Osteoblast (primary cell): ENCODE results near the gene TTN. TPM values are rescaled to one million over a fixed set of nuclear protein-coding genes. Genes with fewer than 3 reads are reported as not detected.
"Not testable (repeated sequence)": the region's sequence is repeated elsewhere in the genome, so short reads cannot be mapped to it uniquely, and the experiment has no call there.

ENCODE experiments used
- DNase-seq: peaks from one replicate; pipeline ENCODE4 v3.0.0; 2011; ENCODE audit warnings: low spot score, mixed read lengths; ENCODE audit not compliant: insufficient read length; ENCODE audit errors: missing footprints
- H2AFZ ChIP-seq: 2 replicates; pipeline ENCODE4 v1.6.0; 2011; ENCODE audit warnings: mild to moderate bottlenecking, low read length
- H3K27ac ChIP-seq: 2 replicates; pipeline ENCODE4 v1.5.1; 2011; ENCODE audit warnings: mild to moderate bottlenecking, low read depth, low read length, moderate library complexity
- H3K27me3 ChIP-seq: 2 replicates; pipeline ENCODE4 v1.6.0; 2012; ENCODE audit warnings: mild to moderate bottlenecking, control low read depth, inconsistent platforms, low read length, moderate library complexity; ENCODE audit not compliant: insufficient read depth
- H3K36me3 ChIP-seq: 2 replicates; pipeline ENCODE4 v1.5.1; 2011; ENCODE audit warnings: mild to moderate bottlenecking, low read length, control low read depth, moderate library complexity; ENCODE audit not compliant: insufficient read depth
- H3K4me1 ChIP-seq: 2 replicates; pipeline ENCODE4 v1.5.1; 2011; ENCODE audit warnings: mild to moderate bottlenecking, low read length, control low read depth, moderate library complexity; ENCODE audit not compliant: insufficient read depth
- H3K4me2 ChIP-seq: 2 replicates; pipeline ENCODE4 v1.6.0; 2011; ENCODE audit warnings: mild to moderate bottlenecking, low read length; ENCODE audit not compliant: insufficient read depth
- H3K4me3 ChIP-seq: fragments of 200-600 bp; sonication (generic); 3 replicates; pipeline ENCODE4 v1.5.1; 2012; ENCODE audit warnings: mild to moderate bottlenecking, low read length, inconsistent platforms; ENCODE audit not compliant: insufficient read depth
- H3K79me2 ChIP-seq: 2 replicates; pipeline ENCODE4 v1.6.0; 2012; ENCODE audit warnings: mild to moderate bottlenecking, low read length, control low read depth, inconsistent platforms; ENCODE audit not compliant: insufficient read depth
- H3K9me3 ChIP-seq: 2 replicates; pipeline ENCODE4 v1.5.1; 2011; ENCODE audit warnings: low read depth, low read length, control low read depth
- H4K20me1 ChIP-seq: 2 replicates; pipeline ENCODE4 v1.6.0; 2012; ENCODE audit warnings: mild to moderate bottlenecking, low read length, control low read depth; ENCODE audit not compliant: insufficient read depth
- CTCF ChIP-seq: IDR thresholded peaks from 2 replicates; pipeline ENCODE4 v1.5.1; 2011; ENCODE audit warnings: mild to moderate bottlenecking, low read depth, low read length, moderate library complexity; ENCODE audit errors: extremely low read depth
- total RNA-seq: library from RNA; depleted of rRNA; stranded (reverse); fragments of >200 nt; gene quantifications from 2 replicates; pipeline ENCODE4 v1.2.3, GENCODE V29; 2012

Gene TTN
- total RNA-seq, 1 donor, result under 0.01 TPM

GRCh38 chr2:178666458-178666857, 140.8 kb downstream of the TTN start:
- Histone ChIP-seq H3K9me3 (no peaks in the 10 kb centered on the region), H4K20me1 (no peaks in the 10 kb centered on the region), H3K27me3 (no peaks in the 10 kb centered on the region), H3K4me1 (no peaks in the 10 kb centered on the region), H3K4me2 (no peak overlapping the region), H3K79me2 (no peaks in the 10 kb centered on the region), H2AFZ (no peak overlapping the region), H3K27ac (no peak overlapping the region), H3K4me3 (no peak overlapping the region), H3K36me3 (no peaks in the 10 kb centered on the region)
- no peak for DNase-seq
- no peak for TF ChIP-seq CTCF

- H3K4me3 ChIP-seq, H3K79me2 ChIP-seq, H4K20me1 ChIP-seq, H2AFZ ChIP-seq, H3K27me3 ChIP-seq, H3K9me3 ChIP-seq, H3K4me2 ChIP-seq, DNase-seq, H3K27ac ChIP-seq, H3K4me1 ChIP-seq, H3K36me3 ChIP-seq: not testable (repeated sequence)
Measured at GRCh38 chr2:178658480-178658879, 148.7 kb downstream of the TTN start.

- Histone ChIP-seq H4K20me1 (no peaks in the 10 kb centered on the region), H3K27me3 (no peaks in the 10 kb centered on the region), H3K4me2 (no peak overlapping the region), H3K4me3 (no peak overlapping the region), H3K9me3 (no peaks in the 10 kb centered on the region), H3K79me2 (no peaks in the 10 kb centered on the region), H3K27ac (no peak overlapping the region), H3K4me1 (no peaks in the 10 kb centered on the region), H3K36me3 (no peaks in the 10 kb centered on the region), H2AFZ (no peak overlapping the region)
- DNase-seq, result no peak
- no peak for TF ChIP-seq CTCF
Measured at GRCh38 chr2:178650554-178650953, 156.7 kb downstream of the TTN start.

- Histone ChIP-seq H3K27ac (no peak overlapping the region), H3K9me3 (no peaks in the 10 kb centered on the region), H3K4me2 (no peak overlapping the region), H4K20me1 (no peaks in the 10 kb centered on the region), H3K36me3 (no peaks in the 10 kb centered on the region), H2AFZ (no peak overlapping the region), H3K27me3 (no peaks in the 10 kb centered on the region), H3K4me3 (no peak overlapping the region), H3K79me2 (no peaks in the 10 kb centered on the region), H3K4me1 (no peaks in the 10 kb centered on the region)
- DNase-seq, result no peak
- TF ChIP-seq CTCF, result no peak
Measured at GRCh38 chr2:178644919-178645318, 162.3 kb downstream of the TTN start.
